Posterior cingulate gyrus (tissue), 11 donors: ENCODE results near the gene LRSAM1.

Experiments
- DNase-seq, 10 donors: peaks; one replicate each; pipeline versions ENCODE4 v3.0.0 to v3.0.0-alpha.2; 2020 to 2021; ENCODE audit warnings: mixed read lengths in 3 of 10
- intact Hi-C: fragments of 100-400 bp; cut with DNase I; formaldehyde crosslinking; loops from one replicate; pipeline ENCODE4 v1.15.1; 2023

Gene LRSAM1

DNA sequence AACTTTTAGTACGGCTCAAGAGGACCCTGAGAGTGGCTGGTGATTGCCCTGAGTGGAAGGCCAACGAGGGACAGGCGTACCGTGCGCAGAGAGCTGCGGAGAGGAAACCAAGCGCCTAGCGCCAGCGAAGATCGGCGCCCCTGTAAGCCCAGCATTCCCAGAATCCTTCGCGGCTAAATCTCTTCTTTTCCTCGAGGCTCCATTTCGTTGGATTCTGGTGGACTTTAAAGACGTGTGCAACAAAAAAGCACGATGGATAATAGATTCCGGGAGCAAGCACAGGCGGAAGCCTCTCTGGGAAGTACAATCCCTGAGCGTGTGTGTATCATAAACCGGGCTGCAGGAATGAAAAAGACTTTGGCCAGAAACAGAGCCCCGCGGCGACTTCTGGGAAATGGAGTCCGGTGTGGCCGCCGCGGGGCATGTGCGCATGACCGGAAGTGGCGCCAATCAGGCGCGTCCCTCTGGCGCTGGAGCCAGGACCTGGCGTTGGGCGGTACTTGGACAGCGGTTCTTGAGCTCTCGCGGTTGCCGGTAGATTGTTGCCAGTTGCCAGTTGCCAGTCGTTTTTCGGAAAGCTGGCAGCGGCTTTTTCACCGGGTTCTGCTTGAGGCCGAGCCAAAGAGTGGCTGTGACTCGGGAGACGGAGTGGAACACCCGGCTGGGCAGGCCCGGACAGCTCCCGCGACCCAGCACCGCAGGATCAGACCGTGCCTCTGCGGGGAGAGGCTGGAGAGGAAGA lies 27.2 kb upstream of the LRSAM1 start, which contains the start of gene ZNF79:
Gene ZNF79 (plus strand): TSS at position 449 of the 742 bp plus-strand sequence. CDS start 406 bp downstream, outside the sequence.
- intact Hi-C loops, result loop anchor here (1.0 kb wide), 1 partner anchor 26 kb away; no protein-coding TSS in a partner anchor
- DNase-seq, result peak; percentile 88 to 99 (median 92)

DNA sequence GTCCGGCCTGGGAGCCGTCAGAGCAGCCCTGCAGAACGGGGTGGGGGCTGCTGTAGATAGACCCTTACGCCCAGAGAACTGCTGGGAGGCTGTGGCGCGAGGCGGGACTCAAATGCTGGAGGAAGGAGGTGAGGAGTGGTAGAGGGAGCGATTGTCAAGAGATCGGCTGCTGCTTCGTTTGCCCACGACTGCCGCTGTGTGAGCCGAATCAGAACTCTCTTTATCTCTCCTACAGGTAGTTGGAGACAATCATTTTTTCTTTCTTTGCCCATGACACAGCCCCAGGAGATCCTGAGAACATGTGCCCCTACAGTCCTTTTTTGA lies 26.7 kb upstream of the LRSAM1 start:
- intact Hi-C loops, result loop anchor here (1.0 kb wide), 1 partner anchor 26 kb away; no protein-coding TSS in a partner anchor

DNA sequence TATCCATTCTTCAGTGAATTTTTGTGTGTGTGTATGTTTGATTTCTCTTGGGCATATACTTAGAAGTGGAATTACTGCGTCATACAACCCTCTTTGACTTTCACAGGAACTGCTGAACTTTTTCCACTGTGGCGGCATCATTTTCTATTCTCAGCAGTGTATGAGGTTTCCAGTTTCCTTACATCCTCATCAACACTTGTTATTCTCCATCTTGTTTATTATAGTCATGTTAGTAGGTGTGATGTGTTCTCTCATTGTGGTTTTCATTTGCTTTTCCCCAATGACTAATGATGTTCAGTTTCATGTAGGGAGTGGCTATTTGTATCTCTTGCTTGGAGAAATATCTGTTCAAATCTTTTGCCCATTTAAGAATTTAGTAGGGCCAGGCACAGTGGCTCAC lies 24.6 kb upstream of the LRSAM1 start:
- intact Hi-C loops, result no loop called here
- no peak for DNase-seq

More for the DNA sequence above, 26.7 kb upstream of the LRSAM1 start:
- peak in 1 of 10 donors; percentile 42 for DNase-seq

DNA sequence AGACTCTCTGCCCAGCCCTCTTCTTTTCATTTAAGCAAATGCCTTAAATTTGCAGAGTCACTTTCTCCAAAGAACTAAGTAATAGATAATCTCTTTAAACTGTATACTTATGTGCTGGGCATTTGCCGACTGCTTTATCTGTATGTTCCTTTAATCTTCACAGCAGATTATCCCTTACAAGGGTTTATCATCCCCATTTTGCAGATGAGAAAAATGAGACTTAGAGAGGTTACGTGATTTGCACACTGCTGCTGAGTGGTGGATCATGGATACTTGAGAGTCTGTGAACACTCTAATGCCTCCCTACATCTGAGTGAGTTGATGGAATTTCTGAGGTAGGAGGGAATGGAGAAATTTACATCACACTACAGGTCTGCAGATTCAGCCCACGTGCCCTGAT lies 23.0 kb upstream of the LRSAM1 start:
- intact Hi-C loops, result no loop called here
- DNase-seq, result no peak

DNA sequence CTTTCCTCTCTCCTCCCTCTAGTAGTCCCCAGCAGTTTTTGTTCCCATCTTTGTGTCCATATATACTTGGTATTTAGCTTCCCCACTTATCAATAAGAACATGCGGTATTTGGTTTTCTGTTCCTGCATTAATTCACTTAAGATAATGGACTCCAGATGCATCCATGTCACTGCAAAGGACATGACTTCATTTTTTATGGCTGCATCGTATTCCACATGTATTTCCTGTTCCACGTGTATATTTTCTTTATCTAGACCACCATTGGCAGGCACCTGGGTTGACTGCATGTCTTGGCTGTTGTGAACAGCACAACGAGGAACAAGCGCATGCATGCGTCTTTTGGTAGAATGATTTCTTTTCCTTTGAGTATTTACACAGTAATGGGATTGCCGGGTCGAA lies 20.9 kb upstream of the LRSAM1 start:
- intact Hi-C loops, result no loop called here

DNA sequence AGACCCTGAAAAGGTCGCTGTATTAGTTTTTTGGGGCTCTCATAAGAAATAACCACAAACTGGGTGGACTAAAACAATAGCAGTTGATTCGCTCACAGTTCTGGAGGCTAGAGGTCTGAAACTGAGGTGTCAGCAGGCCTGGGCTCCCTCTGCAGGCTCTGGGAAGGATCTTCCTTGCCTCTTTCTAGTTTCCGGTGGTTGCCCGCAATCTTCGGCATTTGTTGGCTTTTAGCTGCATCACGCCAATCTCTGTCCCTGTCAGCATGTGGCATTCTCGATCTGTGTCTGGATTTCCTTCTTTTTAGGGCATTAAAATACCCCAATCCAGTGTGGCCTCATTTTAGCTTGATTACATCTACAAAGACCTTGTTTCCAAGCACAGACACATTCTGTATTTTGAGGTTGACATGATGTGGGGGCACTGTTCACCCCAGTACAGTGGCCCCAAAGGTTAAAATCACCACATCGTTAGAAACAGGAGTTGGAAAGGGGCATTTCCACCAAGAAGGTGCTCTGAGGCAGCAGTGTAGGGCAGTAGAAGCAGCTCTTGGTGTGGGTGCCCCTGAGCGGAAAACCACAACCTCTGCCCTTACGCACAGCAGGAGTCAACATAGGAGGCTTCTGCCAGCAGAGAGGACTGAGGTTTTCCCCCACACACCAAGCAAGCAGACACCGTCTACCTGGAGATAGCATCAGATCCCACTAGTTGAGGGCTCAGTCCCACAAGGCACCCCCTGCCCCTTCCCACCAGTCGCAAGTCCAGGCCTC lies 13.6 kb upstream of the LRSAM1 start:
- peak in 2 of 10 donors; percentile 24 to 70 for DNase-seq
- intact Hi-C loops, result no loop called here

More for the DNA sequence above, 20.9 kb upstream of the LRSAM1 start:
- DNase-seq, result peak in 1 of 10 donors; percentile 2

DNA sequence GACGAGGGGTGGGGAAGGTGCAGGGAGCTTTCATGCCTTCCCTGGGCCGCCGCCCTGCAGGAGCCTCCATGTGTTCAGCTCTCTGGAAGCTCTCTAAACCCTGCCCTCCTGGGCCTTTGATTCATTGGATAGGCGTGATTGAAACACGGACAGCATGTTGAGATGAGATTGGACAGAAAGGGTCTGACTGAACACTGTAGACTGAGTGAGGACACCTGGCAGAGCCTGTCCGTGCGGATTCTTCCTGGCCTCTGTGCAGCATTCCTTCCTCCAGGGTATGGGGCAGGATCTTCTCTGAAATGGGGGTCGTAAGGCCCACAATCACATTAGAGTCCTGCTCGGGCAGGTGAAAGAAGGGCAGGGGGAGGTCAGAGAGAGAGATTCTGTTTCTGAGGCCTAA lies 12.9 kb upstream of the LRSAM1 start:
- intact Hi-C loops, result no loop called here
- peak in 2 of 10 donors; percentile 6 to 44 for DNase-seq

DNA sequence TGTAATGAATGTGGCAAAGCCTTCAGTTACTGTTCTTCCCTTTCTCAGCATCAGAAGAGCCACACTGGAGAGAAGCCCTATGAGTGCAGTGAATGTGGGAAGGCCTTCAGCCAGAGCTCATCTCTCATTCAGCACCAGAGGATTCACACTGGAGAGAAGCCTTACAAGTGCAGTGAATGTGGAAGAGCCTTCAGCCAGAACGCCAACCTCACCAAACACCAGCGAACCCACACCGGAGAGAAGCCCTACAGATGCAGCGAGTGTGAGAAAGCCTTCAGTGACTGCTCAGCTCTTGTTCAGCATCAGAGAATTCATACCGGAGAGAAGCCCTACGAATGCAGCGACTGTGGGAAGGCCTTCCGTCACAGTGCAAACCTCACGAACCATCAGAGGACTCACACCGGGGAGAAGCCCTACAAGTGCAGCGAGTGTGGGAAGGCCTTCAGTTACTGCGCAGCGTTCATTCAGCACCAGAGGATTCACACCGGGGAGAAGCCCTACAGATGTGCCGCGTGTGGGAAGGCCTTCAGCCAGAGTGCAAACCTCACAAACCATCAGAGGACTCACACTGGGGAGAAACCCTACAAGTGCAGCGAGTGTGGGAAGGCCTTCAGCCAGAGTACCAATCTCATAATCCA lies 6.9 kb upstream of the LRSAM1 start:
- peak in 2 of 10 donors; percentile 19 to 22 for DNase-seq
- intact Hi-C loops, result no loop called here

DNA sequence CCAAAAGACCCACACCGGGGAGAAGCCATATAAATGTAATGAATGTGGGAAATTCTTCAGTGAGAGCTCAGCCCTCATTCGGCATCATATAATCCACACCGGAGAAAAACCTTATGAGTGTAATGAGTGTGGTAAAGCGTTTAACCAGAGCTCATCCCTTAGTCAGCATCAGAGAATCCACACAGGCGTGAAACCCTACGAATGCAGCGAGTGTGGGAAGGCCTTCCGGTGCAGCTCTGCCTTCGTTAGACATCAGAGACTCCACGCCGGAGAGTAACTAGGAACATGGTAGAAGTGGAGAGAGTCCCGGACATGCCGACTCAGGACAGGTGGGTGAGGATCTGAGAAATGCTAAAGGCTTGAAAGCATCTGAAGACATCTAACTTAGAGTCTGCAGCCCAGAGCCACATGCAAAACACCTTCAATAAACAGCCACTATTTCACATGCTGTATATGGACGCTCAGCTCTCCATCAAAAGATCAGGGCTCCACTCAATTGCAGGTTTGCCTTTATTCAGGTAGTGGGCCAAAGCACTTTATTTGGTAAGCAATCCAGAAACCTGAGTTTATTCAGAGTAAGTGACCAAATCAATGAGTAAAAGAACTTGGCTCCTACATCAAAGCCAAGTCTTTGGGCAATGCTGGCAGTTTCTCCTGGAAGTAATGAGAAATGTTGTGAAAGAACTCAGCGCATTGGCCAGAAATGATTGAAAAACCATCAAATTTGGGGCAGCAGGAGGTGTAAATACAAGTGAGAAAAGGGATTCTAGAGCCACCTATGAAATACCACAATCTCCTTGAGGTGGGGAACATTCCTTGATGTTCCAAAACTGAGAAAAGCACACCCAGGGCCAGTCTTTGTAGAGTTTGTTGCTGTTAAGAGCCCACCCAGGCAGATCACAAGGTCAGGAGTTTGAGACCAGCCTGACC lies 6.1 kb upstream of the LRSAM1 start:
- intact Hi-C loops, result no loop called here
- peak in 2 of 10 donors; percentile 14 to 60 for DNase-seq

DNA sequence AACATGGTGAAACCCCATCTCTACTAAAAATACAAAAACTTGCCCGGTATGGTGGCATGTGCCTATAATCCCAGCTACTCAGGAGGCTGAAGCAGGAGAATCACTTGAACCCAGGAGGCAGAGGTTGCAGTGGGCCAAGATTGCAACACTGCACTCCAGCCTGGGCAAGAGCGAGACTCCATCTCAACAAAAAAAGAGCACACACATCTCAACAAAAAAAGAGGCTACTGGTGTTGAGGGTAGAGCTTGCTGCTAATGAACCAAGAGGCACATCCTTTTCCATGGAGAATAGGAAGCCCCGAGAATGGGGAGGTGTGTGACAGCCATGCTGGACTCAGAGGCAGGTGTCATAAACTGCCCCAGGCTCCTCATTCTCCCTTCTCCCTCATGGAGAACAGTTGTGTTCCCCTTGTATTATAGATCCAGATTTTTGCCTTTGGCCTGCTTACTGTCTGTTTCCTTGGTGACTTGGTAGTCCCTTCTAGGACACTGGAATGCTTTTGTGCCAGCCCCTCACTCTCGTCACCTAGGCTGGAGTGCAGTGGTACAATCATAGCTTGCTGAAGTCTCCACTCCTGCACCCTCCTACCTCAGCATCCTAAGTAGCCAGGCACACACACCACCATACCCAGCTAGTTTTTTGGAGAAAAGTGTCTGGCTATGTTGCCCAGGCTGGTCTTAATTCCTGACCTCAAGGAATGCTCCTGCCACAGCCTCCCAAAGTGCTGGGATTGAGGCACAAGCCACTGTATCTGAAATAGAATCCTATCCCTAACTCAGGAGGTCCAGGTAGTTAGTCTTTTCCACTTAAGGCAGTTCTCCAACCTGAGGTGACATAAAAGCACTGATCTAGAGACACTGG lies 5.2 kb upstream of the LRSAM1 start:
- DNase-seq, result peak in 2 of 10 donors; percentile 3 to 18
- intact Hi-C loops, result no loop called here

DNA sequence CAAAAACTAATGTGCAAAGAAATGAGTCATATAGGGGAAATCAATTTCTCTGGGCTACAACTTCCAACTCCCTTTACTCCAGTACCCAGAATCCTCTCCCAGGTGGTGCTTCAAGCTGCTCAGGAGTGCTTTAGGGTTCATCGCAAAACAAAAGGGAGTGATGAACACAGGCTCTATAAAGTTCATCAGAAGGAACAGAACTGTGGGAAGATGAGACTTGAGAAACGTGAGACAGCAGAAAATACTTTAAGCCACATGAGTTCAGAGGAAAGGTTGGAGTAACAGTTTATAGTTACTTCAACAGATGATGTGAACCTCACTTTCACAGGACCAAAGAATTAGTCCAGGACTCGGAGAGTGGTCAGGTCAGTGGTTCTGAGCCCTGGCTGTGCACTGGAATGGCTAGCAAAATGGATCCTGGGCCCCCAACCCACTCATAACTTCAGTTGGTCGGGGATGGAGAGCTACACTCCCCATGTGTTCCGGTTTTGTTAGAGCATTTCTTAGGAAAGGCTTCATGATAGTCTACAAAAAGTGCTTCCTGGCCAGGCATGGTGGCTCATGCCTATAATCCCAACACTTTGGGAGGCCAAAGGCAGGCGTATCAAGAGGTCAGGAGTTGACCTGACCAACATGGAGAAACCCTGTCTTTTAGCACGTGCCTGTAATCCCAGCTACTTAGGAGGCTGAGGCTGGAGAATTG lies 4.4 kb upstream of the LRSAM1 start:
- peak in 2 of 10 donors; percentile 11 to 17 for DNase-seq
- intact Hi-C loops, result no loop called here

DNA sequence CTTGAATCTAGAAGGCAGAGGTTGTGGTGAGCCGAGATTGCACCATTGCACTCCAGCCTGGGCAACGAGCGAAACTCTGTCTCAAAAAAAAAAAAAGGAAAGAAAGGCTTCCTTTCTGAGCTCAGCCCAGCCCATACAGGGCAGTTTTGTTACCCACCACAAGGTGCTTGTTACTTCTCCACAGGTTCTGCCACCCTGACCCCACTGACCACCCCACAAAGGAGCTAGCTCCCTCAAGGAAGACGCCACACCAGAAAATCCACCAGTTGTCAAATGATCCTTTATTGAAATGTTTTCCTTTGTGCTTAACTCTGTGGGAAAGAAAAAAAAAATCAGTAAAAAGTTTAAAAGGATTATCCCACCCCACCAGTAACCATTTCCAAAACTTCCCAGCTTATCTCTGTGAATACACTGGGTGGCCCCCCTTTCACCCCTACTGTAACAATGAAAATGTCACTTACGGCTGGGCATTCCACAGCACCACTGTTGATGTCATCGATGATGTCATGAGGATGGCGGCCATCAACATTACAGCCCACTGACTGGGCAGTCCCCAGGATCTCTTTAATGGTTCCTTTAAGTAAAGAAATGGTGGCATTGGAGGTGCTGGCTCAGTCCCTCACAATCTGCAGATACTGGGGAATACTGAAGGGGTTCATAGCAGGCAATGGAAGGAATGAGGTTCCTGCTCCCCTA lies 3.7 kb upstream of the LRSAM1 start:
- intact Hi-C loops, result no loop called here
- peak in 2 of 10 donors; percentile 22 to 29 for DNase-seq

DNA sequence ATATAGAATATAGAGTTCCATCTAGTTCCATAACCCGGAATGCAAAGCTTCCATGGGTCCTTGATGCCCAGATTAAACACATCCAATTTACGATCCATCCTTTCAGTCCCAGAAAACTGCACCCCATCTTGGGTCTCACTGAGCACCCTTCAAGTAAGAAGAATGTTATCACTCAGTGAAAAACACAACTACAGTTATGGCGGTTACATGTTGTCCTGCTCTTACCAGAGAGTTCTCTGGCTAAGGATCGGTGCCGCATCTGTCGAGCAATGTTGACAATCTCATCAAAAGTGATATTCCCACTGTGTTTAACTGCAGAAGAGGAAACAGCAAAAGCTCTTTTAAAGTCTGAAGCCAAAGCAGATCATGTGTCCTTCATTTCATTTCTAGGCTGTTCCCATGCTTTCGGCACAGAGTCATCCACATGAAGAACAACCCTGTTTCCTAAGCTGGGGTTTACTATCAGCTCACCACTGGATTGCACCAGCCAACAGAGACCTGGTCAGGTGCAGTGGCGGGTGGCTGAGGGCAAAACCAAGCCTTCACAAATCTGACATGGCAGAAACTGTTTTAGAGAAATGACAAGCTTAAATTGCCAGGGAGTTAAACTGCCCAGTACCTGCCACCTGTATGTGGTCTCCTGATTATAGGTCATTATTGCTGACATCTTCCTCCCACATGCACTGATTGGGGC lies 3.1 kb upstream of the LRSAM1 start:
- DNase-seq, result peak in 2 of 10 donors; percentile 43 to 68
- intact Hi-C loops, result no loop called here

DNA sequence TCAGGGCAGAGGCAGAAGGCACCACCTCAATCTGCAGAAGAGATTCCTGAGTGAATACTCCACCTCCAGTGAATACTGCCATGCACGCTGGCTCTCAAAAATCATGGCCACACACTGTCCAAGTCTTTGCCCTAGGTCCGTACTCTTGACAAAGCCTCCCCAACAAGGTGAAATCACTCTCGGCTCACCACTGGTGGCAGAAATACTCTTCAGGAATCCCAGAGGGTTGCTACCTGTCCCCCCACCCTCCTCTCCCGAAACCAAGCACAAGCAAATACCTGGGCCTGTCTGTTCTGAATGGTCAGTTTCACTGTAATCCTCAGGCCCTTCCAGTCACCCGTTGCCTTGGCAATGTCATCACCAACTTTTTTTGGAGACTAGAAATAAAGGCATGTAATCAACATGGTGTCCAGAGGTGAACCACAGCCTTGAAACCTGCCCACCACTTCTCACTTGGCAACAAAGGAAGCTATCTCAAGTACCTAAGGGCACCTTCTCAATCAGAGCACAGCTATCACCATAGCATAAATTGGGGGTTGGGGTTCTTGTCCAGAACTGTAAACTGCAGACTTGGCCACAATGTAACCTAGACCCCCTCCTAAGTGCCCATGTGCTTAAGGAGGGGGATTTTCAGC lies 1.9 kb upstream of the LRSAM1 start:
- intact Hi-C loops, result no loop called here
- peak in 2 of 10 donors; percentile 4 to 8 for DNase-seq

DNA sequence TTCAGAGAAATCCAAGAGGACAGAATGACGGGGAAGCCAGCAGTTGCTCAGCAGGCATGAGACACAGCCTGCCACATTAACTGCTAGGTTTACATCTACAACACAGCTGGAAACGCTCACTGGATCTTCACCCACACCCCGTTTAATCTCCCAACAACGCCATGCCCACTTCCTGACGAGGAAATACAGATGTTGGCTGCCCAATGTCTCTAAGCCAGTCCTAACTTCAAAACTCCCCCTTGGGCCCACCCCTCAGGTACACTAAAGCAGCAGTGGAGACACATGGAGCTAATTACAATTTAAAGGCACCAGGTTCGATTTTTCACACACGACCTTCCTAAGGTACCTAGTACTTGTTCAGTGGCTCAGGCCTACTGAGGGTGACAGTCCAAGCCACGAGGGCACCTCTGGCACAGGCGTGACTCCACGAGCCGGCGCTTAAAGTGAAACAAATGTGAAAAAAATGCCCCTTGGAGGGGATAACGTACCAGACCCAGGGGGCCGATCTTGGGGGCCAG lies 1.0 kb upstream of the LRSAM1 start:
- peak in 2 of 10 donors; percentile 20 to 42 for DNase-seq
- intact Hi-C loops, result loop anchor here (1.0 kb wide), 1 partner anchor 26 kb away; the partner anchor contains the start of gene ZNF79

DNA sequence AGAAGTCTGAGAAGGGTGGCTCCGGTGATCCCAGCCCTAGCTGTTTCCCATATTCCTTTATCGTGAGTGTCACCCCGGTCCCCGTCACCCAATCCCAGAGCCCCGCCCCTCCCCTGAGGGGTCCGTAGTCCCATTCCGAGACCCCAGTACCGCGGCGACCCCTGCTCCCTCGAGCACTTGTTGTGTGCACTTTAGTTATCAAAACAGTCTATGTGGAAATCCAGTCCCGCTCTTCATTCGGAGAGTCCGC lies 223 bp downstream of the LRSAM1 start:
- intact Hi-C loops, result no loop called here
- no peak for DNase-seq
